ENCODE measurements around the gene RAB40C.

The RAB40C gene

GRCh38 chr16:630815-631405 lies 41.0 kb downstream of the RAB40C start, which contains the start of gene WFIKKN1:
WFIKKN1 (plus strand) TSS chr16:630985; CDS start chr16:631254, 269 bp downstream.
- no peak for TF ChIP-seq Cebpa-rat (IDR thresholded peaks at IDR 0.05)
- H3K27me3 ChIP-seq: no peaks in the 10 kb centered on the region
- peak within 1 kb of the TSS; percentile 31 to 64 (median 51); a peak in 21 of 22 replicates for H3K4me2 ChIP-seq
- peaks cover 0 to 91% (median 57%) of the 10 kb centered on the region in 11 experiments; a peak in 19 of 22 replicates for H4K20me1 ChIP-seq
- H3K4me1 ChIP-seq: peaks cover 24 to 53% (median 34%) of the 10 kb centered on the region in 10 experiments
- H3K36me3 ChIP-seq: peaks cover 21 to 64% (median 53%) of the 10 kb centered on the region in 11 experiments
- no peak within 1 kb of the TSS for H3K4me3 ChIP-seq
- H3K9ac ChIP-seq: peak within 1 kb of the TSS in 9 of 11 experiments; percentile 5 to 58 (median 42); a peak in 11 of 22 replicates
- no peak within 1 kb of the TSS for H3K27ac ChIP-seq
- H3K9me3 ChIP-seq (replicated peaks in 1 of 11): no peaks in the 10 kb centered on the region

- Histone ChIP-seq H3K27me3 (no peaks in the 10 kb centered on the region), H3K4me1 (peaks cover 24 to 44% (median 31%) of the 10 kb centered on the region in 10 experiments), H4K20me1 (peaks cover 0 to 84% (median 53%) of the 10 kb centered on the region in 11 experiments; a peak in 19 of 22 replicates), H3K9ac (no peak overlapping the region), H3K9me3 (replicated peaks in 1 of 11) (no peaks in the 10 kb centered on the region), H3K4me2 (no peak overlapping the region), H3K27ac (no peak overlapping the region), H3K4me3 (no peak overlapping the region), H3K36me3 (peaks cover 21 to 55% (median 44%) of the 10 kb centered on the region in 11 experiments; a peak in 21 of 22 replicates)
- no peak for TF ChIP-seq Cebpa-rat (IDR thresholded peaks at IDR 0.05)
Measured at GRCh38 chr16:631808-632358, 42.0 kb downstream of the RAB40C start.

- TF ChIP-seq Cebpa-rat (IDR thresholded peaks at IDR 0.05): no peak
Measured at GRCh38 chr16:632486-633335, 42.8 kb downstream of the RAB40C start.

GRCh38 chr16:633336-634050 lies 43.6 kb downstream of the RAB40C start:
- no peak for TF ChIP-seq Cebpa-rat (IDR thresholded peaks at IDR 0.05)
- H3K27ac ChIP-seq: no peak overlapping the region
- H3K9me3 ChIP-seq (replicated peaks in 1 of 11): no peaks in the 10 kb centered on the region
- no peak overlapping the region for H3K4me3 ChIP-seq
- no peaks in the 10 kb centered on the region for H3K27me3 ChIP-seq
- H4K20me1 ChIP-seq: peaks cover 0 to 68% (median 49%) of the 10 kb centered on the region in 11 experiments; a peak in 19 of 22 replicates
- peaks cover 15 to 38% (median 31%) of the 10 kb centered on the region in 11 experiments; a peak in 21 of 22 replicates for H3K36me3 ChIP-seq
- no peak overlapping the region for H3K4me2 ChIP-seq
- H3K9ac ChIP-seq: 0 out of 22 replicates have a peak overlapping the region, but pooled peaks of 1 of the 11 experiments have one; percentile 23
- H3K4me1 ChIP-seq: peaks cover 36 to 46% (median 41%) of the 10 kb centered on the region in 10 experiments

More at GRCh38 chr16:632486-633335, 42.8 kb downstream of the RAB40C start:
- Histone ChIP-seq H3K27me3 (no peaks in the 10 kb centered on the region), H3K4me2 (no peak overlapping the region), H3K4me1 (peaks cover 29 to 42% (median 35%) of the 10 kb centered on the region in 10 experiments), H3K36me3 (peaks cover 15 to 46% (median 36%) of the 10 kb centered on the region in 11 experiments; a peak in 21 of 22 replicates), H3K9me3 (replicated peaks in 1 of 11) (no peaks in the 10 kb centered on the region), H3K4me3 (no peak overlapping the region), H4K20me1 (peaks cover 0 to 76% (median 53%) of the 10 kb centered on the region in 11 experiments; a peak in 19 of 22 replicates), H3K27ac (no peak overlapping the region), H3K9ac (no peak overlapping the region)

- TF ChIP-seq Cebpa-rat (IDR thresholded peaks at IDR 0.05): no peak
- no peaks in the 10 kb centered on the region for H3K9me3 ChIP-seq (replicated peaks in 1 of 11)
- H3K27me3 ChIP-seq: no peaks in the 10 kb centered on the region
- peaks cover 15 to 32% (median 25%) of the 10 kb centered on the region in 11 experiments; a peak in 21 of 22 replicates for H3K36me3 ChIP-seq
- H3K4me3 ChIP-seq: peak overlapping the region in 4 of 10 experiments; percentile 85 to 98 (median 90); a peak in 3 of 20 replicates
- peaks cover 43 to 53% (median 47%) of the 10 kb centered on the region in 10 experiments for H3K4me1 ChIP-seq
- no peak overlapping the region for H3K27ac ChIP-seq
- H4K20me1 ChIP-seq: peaks cover 0 to 61% (median 44%) of the 10 kb centered on the region in 11 experiments; a peak in 19 of 22 replicates
- H3K9ac ChIP-seq: peak overlapping the region in 9 of 11 experiments; percentile 82 to 94 (median 91); a peak in 11 of 22 replicates
- H3K4me2 ChIP-seq: peak overlapping the region in 8 of 11 experiments; percentile 82 to 97 (median 91); a peak in 11 of 22 replicates
Measured at GRCh38 chr16:634051-634670, 44.3 kb downstream of the RAB40C start.

GRCh38 chr16:634996-635395 lies 45.1 kb downstream of the RAB40C start:
- Histone ChIP-seq H4K20me1 (peaks cover 0 to 54% (median 36%) of the 10 kb centered on the region in 11 experiments; a peak in 19 of 22 replicates), H3K9ac (peak overlapping the region; percentile 82 to 96 (median 91)), H3K4me2 (peak overlapping the region; percentile 82 to 98 (median 93)), H3K27me3 (no peaks in the 10 kb centered on the region), H3K36me3 (peaks cover 15 to 28% (median 23%) of the 10 kb centered on the region in 11 experiments; a peak in 21 of 22 replicates), H3K9me3 (replicated peaks in 1 of 11) (no peaks in the 10 kb centered on the region), H3K27ac (peak overlapping the region in 7 of 11 experiments; percentile 81 to 89 (median 85); a peak in 12 of 22 replicates), H3K4me3 (peak overlapping the region; percentile 85 to 98 (median 93)), H3K4me1 (peaks cover 51 to 59% (median 54%) of the 10 kb centered on the region in 10 experiments)
- no peak for TF ChIP-seq Cebpa-rat (IDR thresholded peaks at IDR 0.05)

- H3K4me1 ChIP-seq: peaks cover 52 to 59% (median 55%) of the 10 kb centered on the region in 10 experiments
- peak overlapping the region; percentile 85 to 98 (median 93) for H3K4me3 ChIP-seq
- peak overlapping the region; percentile 82 to 98 (median 93) for H3K4me2 ChIP-seq
- H4K20me1 ChIP-seq: peaks cover 0 to 47% (median 36%) of the 10 kb centered on the region in 11 experiments; a peak in 19 of 22 replicates
- peak overlapping the region; percentile 81 to 93 (median 87); a peak in 21 of 22 replicates for H3K27ac ChIP-seq
- no peaks in the 10 kb centered on the region for H3K9me3 ChIP-seq (replicated peaks in 1 of 11)
- TF ChIP-seq Cebpa-rat (IDR thresholded peaks at IDR 0.05): no peak
- H3K9ac ChIP-seq: peak overlapping the region; percentile 82 to 96 (median 91)
- H3K36me3 ChIP-seq: peaks cover 15 to 28% (median 23%) of the 10 kb centered on the region in 11 experiments; a peak in 21 of 22 replicates
- H3K27me3 ChIP-seq: no peaks in the 10 kb centered on the region
Measured at GRCh38 chr16:635573-636205, 45.8 kb downstream of the RAB40C start.
